Measurements from ENCODE around the gene EEF1A1.
A peak's percentile ranks its signal among the peaks of the same experiment; 100 is the strongest.
"Not testable (repeated sequence)": the region's sequence is repeated elsewhere in the genome, so short reads cannot be mapped to it uniquely, and the experiment has no call there.

EEF1A1 gene

GRCh38 chr6:73560182-73560732, 39.4 kb upstream of the EEF1A1 start:
- Histone ChIP-seq H3K27me3 (ENCODE audit: control insufficient read depth in 1 of 2, insufficient read depth in 1 of 2, low read length in 2 of 2) (no peaks in the 10 kb centered on the region), H3K27ac (ENCODE audit: low read length, poor library complexity, severe bottlenecking) (no peak overlapping the region), H2AFZ (ENCODE audit: low read depth, low read length) (no peak overlapping the region), H3K79me1 (replicated peaks; ENCODE audit: low read length, poor library complexity, severe bottlenecking) (no peaks in the 10 kb centered on the region), H3K4me1 (ENCODE audit: control insufficient read depth, insufficient read depth, low read depth, low read length) (no peaks in the 10 kb centered on the region), H3K4me2 (ENCODE audit: low read length, poor library complexity, severe bottlenecking) (no peak overlapping the region), H4K91ac (ENCODE audit: low read length) (no peak overlapping the region), H3K4ac (ENCODE audit: low read depth in 1 of 2, low read length in 2 of 2) (no peak overlapping the region), H3K36me3 (ENCODE audit: control insufficient read depth in 1 of 2, insufficient read depth in 2 of 2, low read depth in 1 of 2, low read length in 2 of 2) (no peaks in the 10 kb centered on the region), H2BK15ac (ENCODE audit: low read depth, poor library complexity, severe bottlenecking) (no peak overlapping the region), H2BK12ac (ENCODE audit: low read length in 2 of 2) (no peak overlapping the region), H4K8ac (ENCODE audit: low read length) (no peak overlapping the region), H3K14ac (ENCODE audit: low read length in 2 of 2) (no peak overlapping the region), H3K9ac (ENCODE audit: low read length) (no peak overlapping the region), H3K18ac (ENCODE audit: low read depth in 1 of 2, low read length in 2 of 2) (no peak overlapping the region), H3K9me3 (ENCODE audit: control insufficient read depth, low read length) (no peaks in the 10 kb centered on the region), H2BK5ac (ENCODE audit: low read depth, low read length, poor library complexity, severe bottlenecking) (no peak overlapping the region), H3K23ac (ENCODE audit: low read length in 2 of 2) (no peak overlapping the region), H3K4me3 (ENCODE audit: insufficient read depth in 1 of 2, low read depth in 1 of 2, low read length in 2 of 2) (no peak overlapping the region), H2BK120ac (ENCODE audit: low read depth, low read length) (no peak overlapping the region), H2AK5ac (ENCODE audit: low read length, severe bottlenecking) (no peak overlapping the region)
- whole genome bisulfite sequencing, result 59% methylated on average over 5 of the region's 8 CpGs
- no peak for DNase-seq

GRCh38 chr6:73559399-73559794, 38.6 kb upstream of the EEF1A1 start:
- not testable (repeated sequence) for H2BK5ac ChIP-seq (ENCODE audit: low read depth, low read length, poor library complexity, severe bottlenecking); H3K27me3 ChIP-seq (ENCODE audit: control insufficient read depth in 1 of 2, insufficient read depth in 1 of 2, low read length in 2 of 2); H2BK15ac ChIP-seq (ENCODE audit: low read depth, poor library complexity, severe bottlenecking); H2BK12ac ChIP-seq (ENCODE audit: low read length in 2 of 2); H3K36me3 ChIP-seq (ENCODE audit: control insufficient read depth in 1 of 2, insufficient read depth in 2 of 2, low read depth in 1 of 2, low read length in 2 of 2); H2AK5ac ChIP-seq (ENCODE audit: low read length, severe bottlenecking); H3K23ac ChIP-seq (ENCODE audit: low read length in 2 of 2); H3K9ac ChIP-seq (ENCODE audit: low read length); DNase-seq; H3K79me1 ChIP-seq (replicated peaks; ENCODE audit: low read length, poor library complexity, severe bottlenecking); H3K14ac ChIP-seq (ENCODE audit: low read length in 2 of 2); H3K9me3 ChIP-seq (ENCODE audit: control insufficient read depth, low read length); H4K8ac ChIP-seq (ENCODE audit: low read length); H2AFZ ChIP-seq (ENCODE audit: low read depth, low read length); H4K91ac ChIP-seq (ENCODE audit: low read length); H3K4me2 ChIP-seq (ENCODE audit: low read length, poor library complexity, severe bottlenecking); H3K18ac ChIP-seq (ENCODE audit: low read depth in 1 of 2, low read length in 2 of 2); H2BK120ac ChIP-seq (ENCODE audit: low read depth, low read length); H3K4ac ChIP-seq (ENCODE audit: low read depth in 1 of 2, low read length in 2 of 2); H3K4me1 ChIP-seq (ENCODE audit: control insufficient read depth, insufficient read depth, low read depth, low read length); H3K27ac ChIP-seq (ENCODE audit: low read length, poor library complexity, severe bottlenecking); H3K4me3 ChIP-seq (ENCODE audit: insufficient read depth in 1 of 2, low read depth in 1 of 2, low read length in 2 of 2)
- 96% methylated on average over 12 of the region's 12 CpGs for WGBS

GRCh38 chr6:73558624-73559398, 38.0 kb upstream of the EEF1A1 start:
- H3K4me1 ChIP-seq (ENCODE audit: control insufficient read depth, insufficient read depth, low read depth, low read length), result no peaks in the 10 kb centered on the region
- H3K9ac ChIP-seq (ENCODE audit: low read length), result no peak overlapping the region
- no peak overlapping the region for H3K4me2 ChIP-seq (ENCODE audit: low read length, poor library complexity, severe bottlenecking)
- DNase-seq, result no peak
- H2BK120ac ChIP-seq (ENCODE audit: low read depth, low read length), result peak overlapping the region; percentile 19
- no peak overlapping the region for H3K27ac ChIP-seq (ENCODE audit: low read length, poor library complexity, severe bottlenecking)
- H3K23ac ChIP-seq (ENCODE audit: low read length in 2 of 2), result no peak overlapping the region
- WGBS, result 69% methylated on average over 3 of the region's 4 CpGs
- H4K8ac ChIP-seq (ENCODE audit: low read length), result no peak overlapping the region
- no peak overlapping the region for H2BK12ac ChIP-seq (ENCODE audit: low read length in 2 of 2)
- no peaks in the 10 kb centered on the region for H3K9me3 ChIP-seq (ENCODE audit: control insufficient read depth, low read length)
- H3K4me3 ChIP-seq (ENCODE audit: insufficient read depth in 1 of 2, low read depth in 1 of 2, low read length in 2 of 2), result no peak overlapping the region
- H3K27me3 ChIP-seq (ENCODE audit: control insufficient read depth in 1 of 2, insufficient read depth in 1 of 2, low read length in 2 of 2), result no peaks in the 10 kb centered on the region
- H2BK5ac ChIP-seq (ENCODE audit: low read depth, low read length, poor library complexity, severe bottlenecking), result no peak overlapping the region
- no peaks in the 10 kb centered on the region for H3K36me3 ChIP-seq (ENCODE audit: control insufficient read depth in 1 of 2, insufficient read depth in 2 of 2, low read depth in 1 of 2, low read length in 2 of 2)
- H3K14ac ChIP-seq (ENCODE audit: low read length in 2 of 2), result no peak overlapping the region
- H3K4ac ChIP-seq (ENCODE audit: low read depth in 1 of 2, low read length in 2 of 2), result no peak overlapping the region
- H2BK15ac ChIP-seq (ENCODE audit: low read depth, poor library complexity, severe bottlenecking), result no peak overlapping the region
- H2AK5ac ChIP-seq (ENCODE audit: low read length, severe bottlenecking), result peak overlapping the region; percentile 36
- H4K91ac ChIP-seq (ENCODE audit: low read length), result no peak overlapping the region
- H2AFZ ChIP-seq (ENCODE audit: low read depth, low read length), result no peak overlapping the region
- H3K79me1 ChIP-seq (replicated peaks; ENCODE audit: low read length, poor library complexity, severe bottlenecking), result no peaks in the 10 kb centered on the region
- no peak overlapping the region for H3K18ac ChIP-seq (ENCODE audit: low read depth in 1 of 2, low read length in 2 of 2)

- no peak overlapping the region for H2BK12ac ChIP-seq (ENCODE audit: low read length in 2 of 2)
- DNase-seq, result no peak
- H3K9me3 ChIP-seq (ENCODE audit: control insufficient read depth, low read length), result no peaks in the 10 kb centered on the region
- no peak overlapping the region for H3K4ac ChIP-seq (ENCODE audit: low read depth in 1 of 2, low read length in 2 of 2)
- H2BK120ac ChIP-seq (ENCODE audit: low read depth, low read length), result no peak overlapping the region
- no peak overlapping the region for H3K14ac ChIP-seq (ENCODE audit: low read length in 2 of 2)
- H3K27ac ChIP-seq (ENCODE audit: low read length, poor library complexity, severe bottlenecking), result no peak overlapping the region
- WGBS, result 86% methylated on average over 1 of the region's 1 CpG
- H3K4me3 ChIP-seq (ENCODE audit: insufficient read depth in 1 of 2, low read depth in 1 of 2, low read length in 2 of 2), result no peak overlapping the region
- H3K4me2 ChIP-seq (ENCODE audit: low read length, poor library complexity, severe bottlenecking), result no peak overlapping the region
- no peak overlapping the region for H3K18ac ChIP-seq (ENCODE audit: low read depth in 1 of 2, low read length in 2 of 2)
- H3K79me1 ChIP-seq (replicated peaks; ENCODE audit: low read length, poor library complexity, severe bottlenecking), result no peaks in the 10 kb centered on the region
- no peak overlapping the region for H2BK15ac ChIP-seq (ENCODE audit: low read depth, poor library complexity, severe bottlenecking)
- no peak overlapping the region for H4K8ac ChIP-seq (ENCODE audit: low read length)
- no peak overlapping the region for H4K91ac ChIP-seq (ENCODE audit: low read length)
- H3K27me3 ChIP-seq (ENCODE audit: control insufficient read depth in 1 of 2, insufficient read depth in 1 of 2, low read length in 2 of 2), result no peaks in the 10 kb centered on the region
- H3K23ac ChIP-seq (ENCODE audit: low read length in 2 of 2), result no peak overlapping the region
- H3K36me3 ChIP-seq (ENCODE audit: control insufficient read depth in 1 of 2, insufficient read depth in 2 of 2, low read depth in 1 of 2, low read length in 2 of 2), result no peaks in the 10 kb centered on the region
- no peak overlapping the region for H2AK5ac ChIP-seq (ENCODE audit: low read length, severe bottlenecking)
- no peak overlapping the region for H2BK5ac ChIP-seq (ENCODE audit: low read depth, low read length, poor library complexity, severe bottlenecking)
- H2AFZ ChIP-seq (ENCODE audit: low read depth, low read length), result no peak overlapping the region
- no peak overlapping the region for H3K9ac ChIP-seq (ENCODE audit: low read length)
- no peaks in the 10 kb centered on the region for H3K4me1 ChIP-seq (ENCODE audit: control insufficient read depth, insufficient read depth, low read depth, low read length)
Observed at GRCh38 chr6:73556836-73557235, 36.0 kb upstream of the EEF1A1 start.
